ENCODE results near the gene C9orf57.
A peak's percentile ranks its signal among the peaks of the same experiment; 100 is the strongest.
"Not testable (repeated sequence)": the region's sequence is repeated elsewhere in the genome, so short reads cannot be mapped to it uniquely, and the experiment has no call there.

C9orf57 gene

DNA sequence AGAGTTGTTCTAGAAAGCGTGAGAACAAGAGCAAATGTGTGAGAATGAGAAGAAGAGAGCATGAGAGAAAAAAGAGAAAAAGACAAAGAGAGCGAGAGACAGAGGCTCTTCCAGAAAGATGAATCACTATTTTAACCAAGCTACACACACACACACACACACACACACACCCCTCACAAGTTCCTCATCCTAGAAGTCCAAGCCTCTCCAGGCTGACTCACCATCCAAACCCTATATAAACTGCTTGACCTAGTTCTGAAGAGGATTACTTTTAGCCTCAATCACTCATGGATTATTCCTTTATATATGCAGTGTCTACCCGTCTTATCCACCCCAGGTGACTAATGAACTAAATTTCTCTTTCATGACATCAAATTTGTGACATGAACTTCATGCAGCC, 37.6 kb downstream of the C9orf57 start:
- DNase-seq = peak; percentile 74

DNA sequence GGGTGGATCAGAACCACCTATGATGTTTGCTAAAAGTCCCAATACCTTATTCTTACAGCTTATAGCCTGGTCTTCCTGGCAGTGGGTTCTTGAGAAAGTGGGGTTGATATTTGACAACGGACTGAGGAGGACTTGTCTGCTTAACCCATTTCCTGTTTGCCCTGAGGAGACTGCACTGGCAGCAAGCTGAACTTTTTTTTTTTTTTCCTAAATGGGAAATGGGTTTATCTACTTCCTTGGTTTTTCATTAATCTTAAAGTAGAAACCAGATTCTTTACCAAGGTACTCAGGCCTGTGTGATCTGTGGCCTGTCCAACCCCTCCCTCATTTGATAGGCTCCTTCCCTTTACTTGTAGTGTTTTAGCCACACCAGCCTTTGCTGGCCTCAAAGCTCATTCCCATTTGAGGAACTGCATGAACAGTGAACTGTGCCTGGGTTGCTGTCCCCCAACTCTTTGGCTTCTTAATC, 47.1 kb downstream of the C9orf57 start:
- no peak for DNase-seq

DNA sequence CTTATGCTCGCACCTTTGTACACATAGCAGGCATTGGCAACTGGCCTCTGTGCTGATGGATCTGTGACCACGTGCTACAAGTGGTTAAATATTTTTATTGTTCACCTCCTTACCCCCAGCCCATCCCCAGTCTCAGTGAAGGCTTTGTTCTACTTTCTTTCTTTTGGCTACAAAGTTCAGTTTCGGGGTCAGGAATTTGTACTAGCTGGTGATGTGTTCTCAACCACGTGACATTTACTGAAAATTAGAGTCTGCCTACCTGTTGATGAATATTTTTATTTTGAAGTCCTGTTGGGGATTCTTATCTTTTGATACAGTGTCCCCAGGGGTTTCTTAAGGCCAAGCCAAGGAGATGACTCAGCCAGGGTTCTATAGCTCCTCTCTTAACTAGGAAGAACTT, 47.8 kb downstream of the C9orf57 start:
- DNase-seq = no peak

DNA sequence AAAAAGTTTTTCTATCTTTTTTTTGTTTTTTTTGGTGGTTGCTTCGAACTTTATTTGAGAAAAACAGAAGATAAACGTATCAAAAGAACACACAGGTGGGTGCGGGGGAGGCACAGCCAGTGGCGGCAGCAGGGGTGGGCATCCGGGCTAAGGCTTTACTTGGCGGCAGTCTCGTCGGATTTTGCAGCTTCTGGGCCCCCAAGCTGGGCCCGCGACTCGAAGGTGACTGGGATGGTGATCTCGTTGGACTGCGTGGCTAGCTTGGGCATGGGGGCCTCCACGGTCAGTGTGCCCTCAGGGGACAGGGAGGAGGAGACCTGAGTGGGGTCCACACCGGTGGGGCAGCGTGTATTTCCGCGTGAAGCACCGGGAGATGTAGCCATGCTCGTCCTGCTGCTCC, 52.7 kb downstream of the C9orf57 start:
- DNase-seq = not testable (repeated sequence)

GRCh38 chr9:72006501-72006900, 53.9 kb downstream of the C9orf57 start:
- DNase-seq = no peak

- DNase-seq = no peak
Observed at GRCh38 chr9:72005451-72005850, 55.0 kb downstream of the C9orf57 start.
